ENCODE data around the gene PIGA.
"Not testable (repeated sequence)": the region's sequence is repeated elsewhere in the genome, so short reads cannot be mapped to it uniquely, and the experiment has no call there.

Gene PIGA

GRCh38 chrX:15320297-15320696, 15.0 kb downstream of the PIGA start:
- DNase-seq (ENCODE audit: low spot score) = no peak

GRCh38 chrX:15319075-15319474, 16.2 kb downstream of the PIGA start:
- no peak for DNase-seq (ENCODE audit: low spot score)

DNA sequence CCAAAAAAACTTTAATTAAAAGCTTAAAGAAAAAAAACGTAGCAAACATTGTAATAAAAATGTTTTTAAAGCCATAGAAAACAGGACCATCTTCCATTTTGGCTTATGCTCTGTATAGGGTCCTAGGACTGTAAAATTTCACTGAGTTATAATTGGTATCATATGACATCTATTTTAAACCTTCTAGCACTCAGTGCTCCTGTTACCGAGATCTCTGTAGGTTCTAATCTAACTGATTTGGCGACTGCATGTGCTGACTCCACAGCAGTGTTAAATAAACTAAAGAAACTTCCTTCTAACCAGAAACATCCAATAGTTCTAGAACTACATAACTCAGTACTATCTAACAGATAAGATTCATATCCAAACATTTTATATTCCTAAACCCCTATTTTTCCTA, 19.8 kb downstream of the PIGA start, which contains the start of gene ASB11:
Gene ASB11, minus strand, starts transcription at position 132 of the 400 bp plus-strand sequence. Its CDS starts 35 bp downstream, at position 97.
- DNase-seq (ENCODE audit: low spot score) = no peak

DNA sequence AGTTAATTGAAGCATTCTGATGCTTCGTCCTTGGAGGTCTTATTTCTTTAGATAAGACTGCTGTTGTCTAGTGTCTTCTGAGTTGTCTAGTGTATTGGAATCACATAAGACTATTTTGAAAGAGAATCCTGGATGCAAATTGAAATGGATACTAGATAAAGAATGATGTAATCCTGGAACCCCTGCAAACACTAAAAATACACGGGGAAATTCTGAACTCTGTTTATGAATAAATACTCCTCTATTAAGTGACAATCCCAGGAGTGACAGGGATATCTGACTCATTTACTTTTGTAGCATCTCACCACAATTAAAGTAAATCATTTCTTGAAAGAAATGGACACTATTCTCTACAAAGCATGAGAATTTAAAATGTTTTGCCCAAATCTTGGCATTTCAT, 20.9 kb downstream of the PIGA start:
- no peak for DNase-seq (ENCODE audit: low spot score)

DNA sequence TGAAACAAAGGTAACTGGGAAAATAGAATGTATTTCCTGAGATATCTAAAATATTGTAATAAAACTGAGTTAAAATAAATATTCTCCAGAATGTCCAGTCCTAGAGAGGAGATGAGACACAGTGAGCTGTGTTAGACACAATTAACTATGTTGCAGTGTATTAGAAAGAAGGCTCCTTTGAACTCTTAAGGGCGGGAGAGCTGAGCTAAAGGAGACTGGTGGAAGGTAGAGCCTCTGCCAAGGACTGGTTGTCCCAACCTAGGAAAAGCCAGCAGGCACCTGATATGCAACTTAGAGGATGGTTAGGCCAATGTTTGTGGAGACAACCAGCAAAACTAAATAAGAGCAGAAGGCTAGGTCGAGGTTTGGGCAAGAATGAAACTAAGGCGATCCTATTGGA, 24.2 kb downstream of the PIGA start:
- DNase-seq (ENCODE audit: low spot score) = no peak

- no peak for DNase-seq (ENCODE audit: low spot score)
Observed at GRCh38 chrX:15310117-15310516, 25.2 kb downstream of the PIGA start.

DNA sequence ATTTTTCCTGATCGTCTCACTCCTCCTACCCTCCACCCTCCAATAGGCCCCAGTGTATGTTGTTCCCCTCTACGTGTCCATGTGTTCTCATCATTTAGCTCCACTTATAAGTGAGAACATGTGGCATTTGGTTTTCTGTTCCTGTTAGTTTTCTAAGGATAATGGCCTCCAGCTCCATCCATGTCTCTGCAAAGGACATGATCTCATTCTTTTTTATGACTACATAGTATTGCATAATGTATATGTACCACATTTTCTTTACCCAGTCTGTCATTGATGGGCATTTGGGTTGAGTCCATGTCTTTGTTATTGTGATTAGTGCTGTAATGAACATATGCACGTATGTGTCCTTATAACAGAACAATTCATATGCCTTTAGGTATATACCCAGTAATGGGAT, 29.4 kb downstream of the PIGA start:
- DNase-seq (ENCODE audit: low spot score) = not testable (repeated sequence)

DNA sequence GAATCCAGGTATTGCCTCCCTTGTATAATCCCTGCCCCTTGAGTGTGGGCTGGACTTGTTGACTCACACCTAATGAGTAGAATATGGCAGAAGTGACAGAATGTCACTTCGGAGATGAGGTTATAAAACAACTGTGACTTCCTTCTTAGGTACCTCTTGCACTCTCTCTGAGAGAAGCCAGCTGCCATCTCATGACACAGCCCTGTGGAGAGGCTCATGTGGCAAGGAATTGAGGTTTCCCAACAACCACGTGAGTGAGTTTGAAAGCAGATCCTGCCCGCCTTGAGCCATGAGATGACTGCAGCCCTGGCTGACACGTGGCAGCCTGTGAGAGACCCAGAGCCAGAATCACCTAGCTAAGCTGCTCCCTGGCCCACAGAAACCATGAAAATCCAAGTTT, 33.4 kb downstream of the PIGA start:
- no peak for DNase-seq (ENCODE audit: low spot score)

DNA sequence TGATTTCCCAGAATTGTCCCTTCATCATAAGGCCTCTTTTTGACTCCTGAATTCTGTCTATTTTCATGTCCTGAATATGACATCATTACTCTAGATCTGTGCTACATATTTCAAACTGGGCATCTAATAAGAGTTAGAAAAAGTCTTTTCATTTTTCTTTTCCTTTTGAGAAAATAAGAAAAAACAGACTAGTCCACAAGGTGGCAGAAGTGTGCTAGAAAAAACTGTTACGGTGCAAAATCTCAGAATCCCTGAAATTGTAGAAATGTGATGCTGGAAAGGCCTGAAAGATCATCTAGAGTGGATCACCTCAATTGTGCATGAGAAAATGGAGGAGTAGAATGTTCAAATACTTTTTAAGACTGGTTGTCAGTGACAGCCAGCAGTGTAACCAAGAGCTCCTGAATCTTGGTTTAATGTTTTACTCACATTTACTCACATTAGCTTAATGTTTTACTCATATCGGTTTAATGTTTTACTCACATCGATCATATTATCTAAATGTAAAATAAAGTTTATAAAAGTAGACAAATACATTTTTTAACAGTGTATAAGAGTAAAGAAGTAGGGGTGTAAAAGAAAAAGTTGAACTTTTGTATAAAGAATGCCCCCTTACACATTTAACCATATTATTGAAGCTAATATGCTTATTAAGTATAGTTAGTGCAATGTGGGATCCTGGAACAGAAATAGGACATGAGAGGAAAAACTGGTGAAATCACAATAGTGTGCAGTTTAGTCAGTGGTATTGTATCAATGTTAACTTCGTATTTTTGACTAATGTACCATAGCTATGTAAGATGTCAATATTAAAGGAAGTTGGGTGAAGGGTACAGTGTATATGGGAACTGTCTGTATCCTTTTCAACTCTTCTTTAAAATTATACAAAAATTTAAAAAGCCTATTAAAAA, 35.1 kb downstream of the PIGA start:
- peak; percentile 8 for DNase-seq (ENCODE audit: low spot score)

DNA sequence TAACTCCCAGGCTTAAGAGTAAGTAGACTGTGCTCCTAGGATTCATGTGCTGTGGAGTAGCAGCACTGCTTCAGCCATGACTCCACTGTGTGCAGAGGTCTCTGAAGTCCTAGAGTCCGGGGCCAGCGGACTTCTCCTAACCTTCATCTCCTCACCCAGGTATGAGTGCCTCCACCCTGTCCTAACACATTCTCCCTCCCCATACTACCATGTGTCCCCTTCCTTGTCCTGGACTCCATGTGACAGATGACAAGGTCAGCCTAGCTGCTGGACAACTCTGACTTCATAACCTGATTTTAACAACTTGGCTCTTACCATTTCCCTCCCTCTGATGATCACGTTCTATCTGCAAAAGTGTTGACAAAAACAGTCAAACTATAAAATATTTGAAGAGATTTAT, 36.5 kb downstream of the PIGA start:
- DNase-seq (ENCODE audit: low spot score) = no peak

DNA sequence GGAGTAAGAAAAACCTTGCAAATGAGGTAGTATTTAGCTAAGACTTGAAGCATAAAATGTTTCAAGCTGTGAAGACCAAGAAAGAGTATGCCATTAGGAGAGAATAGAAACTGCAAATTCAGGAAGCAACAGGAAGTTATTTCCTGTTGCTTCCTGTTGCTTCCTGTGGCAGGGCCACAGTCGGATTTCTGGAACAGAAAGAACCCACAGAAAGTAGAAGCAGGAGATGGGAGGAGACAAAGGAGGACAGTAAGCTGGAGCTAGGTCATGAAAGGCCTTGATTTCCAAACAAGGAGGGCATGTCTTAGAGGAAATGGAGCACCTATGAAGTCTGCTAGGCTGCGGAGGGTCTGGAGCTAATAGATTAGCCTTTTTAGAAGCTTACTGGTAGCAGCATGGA, 37.1 kb downstream of the PIGA start:
- no peak for DNase-seq (ENCODE audit: low spot score)

DNA sequence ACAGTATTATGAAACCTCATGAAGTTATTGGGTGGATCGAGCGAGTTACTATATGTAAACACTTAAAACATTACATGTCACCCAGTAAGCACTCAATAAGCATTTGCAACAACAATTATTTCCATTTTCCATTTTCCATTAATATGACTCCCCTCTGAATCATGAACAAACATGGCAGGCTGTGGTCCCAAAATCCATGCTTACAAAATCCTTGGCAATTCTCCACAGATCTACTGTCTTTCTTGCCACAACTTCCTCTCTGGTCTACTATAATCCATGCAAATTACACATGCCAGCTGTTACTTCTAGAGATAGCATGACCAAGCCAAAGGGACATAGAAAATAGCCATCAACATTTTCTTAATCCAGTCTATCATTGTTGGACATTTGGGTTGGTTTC, 41.9 kb downstream of the PIGA start:
- DNase-seq (ENCODE audit: low spot score) = no peak

GRCh38 chrX:15292861-15293260, 42.5 kb downstream of the PIGA start:
- no peak for DNase-seq (ENCODE audit: low spot score)

GRCh38 chrX:15277604-15278003, 57.7 kb downstream of the PIGA start:
- DNase-seq (ENCODE audit: low spot score) = no peak

- no peak for DNase-seq (ENCODE audit: low spot score)
Observed at GRCh38 chrX:15274946-15275345, 60.4 kb downstream of the PIGA start.

DNA sequence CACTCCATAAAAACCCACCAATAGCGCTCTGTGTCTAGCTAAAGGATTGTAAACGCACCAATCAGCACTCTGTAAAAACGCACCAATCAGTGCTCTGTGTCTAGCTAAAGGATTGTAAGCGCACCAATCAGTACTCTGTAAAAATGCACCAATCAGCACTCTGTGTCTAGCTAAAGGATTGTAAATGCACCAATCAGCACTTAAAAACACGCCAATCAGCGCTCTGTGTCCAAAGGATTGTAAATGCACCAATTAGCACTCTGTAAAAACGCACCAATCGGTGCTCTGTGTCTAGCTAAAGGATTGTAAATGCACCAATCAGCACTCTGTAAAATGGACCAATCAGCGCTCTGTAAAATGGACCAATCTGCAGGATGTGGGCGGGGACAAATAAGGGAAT, 62.0 kb downstream of the PIGA start:
- DNase-seq (ENCODE audit: low spot score) = not testable (repeated sequence)

GRCh38 chrX:15271757-15272156, 63.6 kb downstream of the PIGA start:
- DNase-seq (ENCODE audit: low spot score) = no peak

DNA sequence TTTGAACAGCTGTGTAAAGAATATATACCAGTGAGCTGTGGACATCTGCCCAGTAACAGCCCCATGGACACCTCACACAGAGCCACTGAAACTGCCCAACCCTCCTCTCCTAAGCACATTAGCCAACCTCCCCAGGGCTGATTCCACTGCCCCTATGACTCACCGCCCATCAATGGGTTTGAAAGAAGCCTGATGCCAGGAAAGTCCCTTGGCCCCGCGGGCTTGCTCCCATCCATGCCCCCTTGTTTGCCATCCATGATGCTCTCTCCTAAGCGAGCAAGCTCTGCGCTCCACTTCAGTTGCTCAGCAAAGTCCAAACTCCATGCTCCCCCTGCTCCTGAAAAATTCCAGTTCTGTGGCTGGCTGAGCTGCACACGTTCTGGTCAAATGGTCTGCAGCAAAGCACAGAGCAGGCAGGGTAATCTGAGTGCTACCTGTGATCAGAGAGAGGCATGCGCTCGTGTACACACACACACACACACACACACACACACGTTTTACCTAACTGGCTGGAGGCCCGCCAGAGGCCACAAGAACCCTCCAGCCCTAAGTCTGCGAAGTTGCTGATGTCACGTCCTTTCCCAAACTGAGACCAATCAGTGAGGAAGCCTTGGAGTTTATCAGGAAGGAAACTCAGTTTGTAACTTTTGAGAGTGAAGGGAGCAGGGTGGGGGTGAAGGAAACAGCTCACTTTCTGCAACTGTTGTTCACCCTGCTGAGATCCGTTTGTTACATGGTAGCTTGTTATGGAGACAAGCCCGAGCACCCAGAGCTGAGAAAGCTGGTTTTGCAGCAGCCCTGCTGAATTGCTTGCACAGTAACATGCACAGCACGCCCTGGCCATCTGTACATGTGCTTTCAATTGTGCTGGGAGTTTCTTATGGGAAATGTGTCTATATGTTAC, 65.5 kb downstream of the PIGA start, which contains the start of gene ASB9:
Gene ASB9, minus strand, starts transcription at position 466 of the 904 bp plus-strand sequence. Its CDS starts 209 bp downstream, at position 257.
- no peak for DNase-seq (ENCODE audit: low spot score)

All from hematopoietic multipotent progenitor cell treated with erythropoietin and hydrocortisone succinate and interleukin-3 and kit ligand, for 17 days (in vitro differentiated cells).